ENCODE measurements around the gene SPATA31C1.
"Not testable (repeated sequence)": the region's sequence is repeated elsewhere in the genome, so short reads cannot be mapped to it uniquely, and the experiment has no call there.

GRCh38 chr9:87902371-87902770 lies 15.4 kb upstream of the SPATA31C1 start:
- not testable (repeated sequence) for TF ChIP-seq POLR2A (IDR thresholded peaks at IDR 0.05; ENCODE audit: low read length); GATA1 (IDR thresholded peaks at IDR 0.05; ENCODE audit: low read depth, low read length)

Data from erythroblast (primary cell).